DOHH2 (cell line): ENCODE measurements around the gene ARCN1.

Source experiments
- CTCF ChIP-seq: fragments of 200-600 bp; sonication (generic); IDR thresholded peaks from one replicate; pipeline ENCODE4 v1.5.1; 2014; ENCODE audit warnings: antibody characterized with exemption, mild to moderate bottlenecking, low read depth, low read length; ENCODE audit not compliant: poor library complexity, severe bottlenecking
- EZH2phosphoT487 ChIP-seq: fragments of 200-600 bp; sonication (generic); IDR thresholded peaks from 2 replicates; pipeline ENCODE4 v1.6.1; 2017; ENCODE audit warnings: borderline replicate concordance, mild to moderate bottlenecking, antibody characterized with exemption, low read length, moderate library complexity, mixed read lengths

GRCh38 chr11:118623269-118623655 lies 51.1 kb downstream of the ARCN1 start:
- no peak for TF ChIP-seq EZH2phosphoT487
- TF ChIP-seq CTCF = no peak
